ENCODE results near the gene DIP2C. TPM values are rescaled to one million over a fixed set of nuclear protein-coding genes. Genes with fewer than 3 reads are reported as not detected.
"Not testable (repeated sequence)": the region's sequence is repeated elsewhere in the genome, so short reads cannot be mapped to it uniquely, and the experiment has no call there.

DIP2C gene
- total RNA-seq, 1 donor from 2014 or later, result 16.7 TPM

DNA sequence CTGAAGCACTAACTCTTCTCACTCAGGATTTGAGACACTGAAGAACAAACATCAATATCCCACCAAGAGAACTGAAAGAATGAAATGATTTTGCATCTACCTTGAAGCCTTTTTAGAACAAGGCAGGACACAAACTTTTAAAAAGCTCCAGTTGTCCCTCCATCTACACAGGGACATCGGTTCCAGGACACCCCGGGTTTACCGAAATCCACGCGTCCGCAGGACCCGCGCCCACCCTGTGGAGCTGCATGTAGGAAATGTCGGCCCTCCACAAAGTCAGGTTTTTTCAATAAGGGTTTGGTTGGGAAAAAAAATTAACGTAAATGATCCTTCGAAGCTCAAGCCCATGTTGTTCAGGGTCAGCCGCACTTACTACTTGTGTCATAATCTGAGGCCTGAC, 94.0 kb downstream of the DIP2C start:
- DNase-seq, result no peak

- no peak for DNase-seq
These were observed 94.7 kb downstream of the DIP2C start for GRCh38 chr10:594584-595270.

- DNase-seq, result no peak
These were observed 95.5 kb downstream of the DIP2C start for GRCh38 chr10:593901-594457.

- DNase-seq, result no peak
These were observed 96.0 kb downstream of the DIP2C start for GRCh38 chr10:593421-593820.

DNA sequence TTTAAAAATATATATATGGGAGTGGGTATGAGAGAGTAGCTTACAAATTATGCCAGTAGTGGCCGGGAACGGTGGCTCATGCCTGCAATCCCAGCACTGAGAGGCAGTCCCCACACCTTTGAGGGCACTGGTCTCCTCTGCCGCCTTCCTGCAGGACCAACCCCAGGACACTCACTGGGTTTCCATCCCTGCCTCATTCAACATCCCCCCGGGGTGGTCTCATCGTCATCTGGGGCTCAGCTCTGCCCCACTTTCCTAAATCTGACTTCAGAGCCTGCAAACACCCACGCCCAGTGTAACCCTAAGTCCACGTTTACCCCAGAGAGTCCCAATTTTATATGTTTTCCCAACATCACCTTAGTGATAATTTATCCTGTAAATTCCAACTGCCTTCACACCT, 96.5 kb downstream of the DIP2C start:
- no peak for DNase-seq

GRCh38 chr10:591646-592045, 97.8 kb downstream of the DIP2C start:
- DNase-seq, result peak; percentile 18

DNA sequence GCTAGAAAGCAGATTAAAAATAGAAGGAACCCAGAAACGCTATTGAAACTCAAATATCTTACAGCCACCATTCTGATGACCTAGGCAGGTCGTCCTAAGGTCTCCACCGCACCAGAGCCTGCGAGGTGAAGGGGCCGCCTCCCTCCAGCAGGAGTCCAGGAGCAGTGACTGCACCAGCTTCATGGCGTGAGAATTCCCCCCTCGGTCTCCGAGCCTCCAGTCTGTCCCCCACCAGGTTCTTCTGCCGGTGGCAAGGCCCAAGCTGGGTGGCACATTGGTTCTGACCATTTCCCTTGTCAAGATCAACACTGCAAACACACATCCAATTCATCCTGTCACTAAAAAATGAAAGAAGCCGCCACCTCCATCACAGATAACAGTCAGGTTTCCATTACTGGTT, 98.7 kb downstream of the DIP2C start:
- no peak for DNase-seq

DNA sequence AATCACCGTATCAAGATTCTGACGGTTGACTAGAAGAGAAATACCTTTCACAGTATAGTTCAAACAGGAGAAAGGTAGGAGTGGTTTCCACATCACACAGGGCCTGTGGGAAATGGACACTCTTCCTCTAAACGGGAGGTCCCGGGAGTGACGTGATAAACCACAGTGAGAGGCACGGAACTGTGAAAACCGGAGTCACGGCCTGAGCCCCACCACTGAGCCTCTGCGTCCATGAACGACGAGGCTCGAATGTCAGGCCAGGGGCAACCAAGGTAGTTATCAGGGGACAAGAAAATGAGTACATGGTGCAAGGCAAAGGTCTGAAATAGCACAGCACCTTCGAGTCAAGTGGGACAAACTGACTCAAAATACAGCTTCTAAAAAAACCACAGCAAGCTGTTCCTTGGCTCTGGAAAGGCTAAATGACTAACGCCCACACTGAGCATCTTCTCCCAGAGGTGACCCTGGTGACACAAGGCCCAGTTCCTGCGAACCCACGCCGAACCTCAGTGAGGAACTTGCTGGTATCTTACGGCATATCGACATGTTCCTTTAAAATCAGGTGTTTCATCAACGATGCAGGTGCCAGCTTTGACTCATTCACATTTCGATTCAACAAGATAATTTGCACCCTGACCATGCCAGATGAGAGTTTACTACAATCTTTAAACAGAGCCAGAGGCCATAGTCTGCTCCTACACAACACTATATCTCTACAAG, 99.3 kb downstream of the DIP2C start:
- no peak for DNase-seq

DNA sequence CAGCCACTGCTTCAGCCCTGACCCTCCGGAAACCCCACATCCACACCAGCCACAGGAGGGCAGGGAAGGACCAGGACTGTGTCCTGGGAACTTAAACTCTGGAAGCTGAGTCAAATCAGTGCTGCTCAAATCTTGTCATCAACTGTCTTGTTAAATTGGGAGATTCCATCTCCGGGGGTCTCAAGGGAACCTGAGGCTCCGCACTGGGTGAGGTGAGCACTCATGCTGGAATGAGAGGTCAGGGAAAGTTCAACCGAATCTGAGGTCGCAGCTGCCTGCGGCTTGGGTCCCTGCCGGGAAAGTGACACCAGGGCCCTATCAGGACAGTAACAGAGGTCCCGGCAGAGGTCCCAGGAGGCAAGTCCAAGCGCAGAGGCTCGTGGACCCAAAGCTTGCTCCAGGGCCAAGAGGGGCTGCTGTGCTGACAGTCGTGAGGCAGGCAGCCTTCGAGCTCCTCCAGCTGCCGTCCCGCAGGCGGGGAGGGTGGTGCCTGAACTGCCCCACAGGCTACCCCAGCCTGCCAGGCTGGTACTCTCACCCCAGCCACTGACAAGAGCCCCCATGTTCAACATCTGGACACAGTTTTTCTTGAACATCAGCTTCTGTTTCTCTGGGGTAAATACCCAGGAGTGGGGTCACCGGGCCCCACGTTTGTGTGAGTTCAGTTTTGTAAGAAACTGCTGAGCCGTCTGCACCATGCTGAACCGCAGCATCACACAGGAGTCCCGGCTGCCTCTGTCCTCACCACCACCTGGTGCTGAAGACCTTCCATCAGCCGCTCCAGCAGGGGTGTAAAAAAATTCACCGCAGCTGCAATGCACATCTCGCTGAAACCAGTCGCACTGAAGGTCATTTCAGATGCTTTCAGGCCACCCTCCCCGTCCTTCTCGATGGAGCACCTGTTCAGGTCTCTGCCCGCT, 101.0 kb downstream of the DIP2C start:
- DNase-seq, result no peak

DNA sequence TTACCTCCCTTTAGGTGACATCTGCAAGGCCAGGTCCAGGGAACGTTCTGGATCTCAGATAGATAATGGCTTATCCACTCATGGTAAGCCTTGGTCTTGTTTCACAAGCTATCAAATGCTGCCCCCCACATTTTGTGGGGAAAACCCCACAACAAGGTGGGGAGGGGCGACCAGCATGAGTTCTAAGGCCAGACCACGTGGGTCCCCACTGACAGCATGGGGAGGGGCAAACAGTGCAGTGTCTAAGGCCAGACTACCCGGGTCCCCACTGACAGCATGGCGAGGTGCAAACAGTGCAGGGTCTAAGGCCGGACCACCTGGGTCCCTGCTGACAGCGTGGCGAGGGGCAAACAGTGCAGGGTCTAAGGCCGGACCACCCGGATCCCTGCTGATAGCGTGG, 102.8 kb downstream of the DIP2C start:
- DNase-seq, result no peak

DNA sequence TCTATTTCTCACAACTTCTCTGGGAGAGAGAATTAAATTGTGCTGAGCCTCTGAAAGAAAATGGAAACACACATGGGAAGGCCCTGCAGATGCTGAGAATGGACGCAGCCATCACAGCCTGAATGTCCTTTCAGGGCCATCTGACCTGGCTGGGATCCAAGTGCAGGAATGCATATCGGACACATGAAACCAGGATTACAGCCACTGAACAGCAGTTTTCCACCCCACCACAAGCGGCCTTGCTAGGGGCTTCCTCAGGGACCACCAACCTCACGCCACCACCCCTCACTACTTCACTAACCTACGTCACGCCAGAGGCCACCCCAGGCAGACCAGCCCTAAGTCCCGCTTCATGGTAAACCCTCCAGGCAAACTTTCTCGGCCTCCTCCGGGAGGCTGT, 103.3 kb downstream of the DIP2C start:
- no peak for DNase-seq

DNA sequence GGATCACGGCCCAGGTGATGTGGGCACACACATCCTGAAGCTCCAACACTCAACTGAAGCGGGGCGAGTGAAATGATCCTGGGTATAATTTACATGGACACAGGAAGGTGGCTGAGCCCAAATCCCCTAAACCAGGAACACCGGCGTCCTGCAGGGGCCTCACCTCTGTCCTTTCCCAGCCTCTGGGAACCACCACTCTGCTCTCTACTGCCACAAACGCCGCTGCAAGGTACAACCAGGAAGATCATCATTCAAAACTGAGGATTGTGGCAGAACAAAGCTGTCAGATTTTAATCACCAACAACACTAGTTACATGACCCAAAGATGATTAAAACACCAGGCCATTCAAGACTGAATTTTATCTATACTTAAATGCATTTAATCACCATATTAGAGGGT, 104.0 kb downstream of the DIP2C start:
- DNase-seq, result no peak

- DNase-seq, result not testable (repeated sequence)
These were observed 104.8 kb downstream of the DIP2C start for GRCh38 chr10:584497-585290.

GRCh38 chr10:583433-583832, 106.0 kb downstream of the DIP2C start:
- DNase-seq, result no peak

DNA sequence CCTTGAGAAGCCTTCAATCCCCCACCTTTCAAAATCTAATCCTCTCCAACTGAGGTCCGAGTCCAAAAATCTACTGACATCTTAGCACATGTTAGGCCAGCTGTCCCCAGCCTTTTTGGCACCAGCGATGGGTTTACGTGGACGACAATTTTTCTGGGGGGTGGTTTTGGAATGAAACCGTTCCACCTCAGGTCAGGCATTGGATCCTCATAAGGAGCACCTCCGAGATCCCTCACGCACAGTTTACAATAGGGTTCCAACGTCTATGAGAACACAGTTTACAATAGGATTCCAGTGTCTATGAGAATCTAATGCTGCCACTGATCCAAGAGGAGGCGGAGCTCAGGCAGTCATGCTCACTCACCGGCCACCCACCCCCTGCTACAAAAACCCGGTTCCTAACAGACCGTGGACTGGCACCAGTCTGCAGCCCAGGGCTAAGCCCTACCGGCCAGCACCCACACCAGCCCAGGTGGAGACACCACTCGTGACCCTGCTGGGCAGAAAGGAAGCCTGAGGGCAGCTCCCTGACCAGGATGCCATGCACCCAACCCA, 107.6 kb downstream of the DIP2C start:
- DNase-seq, result no peak

- DNase-seq, result no peak
These were observed 108.7 kb downstream of the DIP2C start for GRCh38 chr10:580778-581177.

GRCh38 chr10:576130-576465, 113.4 kb downstream of the DIP2C start:
- peak; percentile 29 for DNase-seq

DNA sequence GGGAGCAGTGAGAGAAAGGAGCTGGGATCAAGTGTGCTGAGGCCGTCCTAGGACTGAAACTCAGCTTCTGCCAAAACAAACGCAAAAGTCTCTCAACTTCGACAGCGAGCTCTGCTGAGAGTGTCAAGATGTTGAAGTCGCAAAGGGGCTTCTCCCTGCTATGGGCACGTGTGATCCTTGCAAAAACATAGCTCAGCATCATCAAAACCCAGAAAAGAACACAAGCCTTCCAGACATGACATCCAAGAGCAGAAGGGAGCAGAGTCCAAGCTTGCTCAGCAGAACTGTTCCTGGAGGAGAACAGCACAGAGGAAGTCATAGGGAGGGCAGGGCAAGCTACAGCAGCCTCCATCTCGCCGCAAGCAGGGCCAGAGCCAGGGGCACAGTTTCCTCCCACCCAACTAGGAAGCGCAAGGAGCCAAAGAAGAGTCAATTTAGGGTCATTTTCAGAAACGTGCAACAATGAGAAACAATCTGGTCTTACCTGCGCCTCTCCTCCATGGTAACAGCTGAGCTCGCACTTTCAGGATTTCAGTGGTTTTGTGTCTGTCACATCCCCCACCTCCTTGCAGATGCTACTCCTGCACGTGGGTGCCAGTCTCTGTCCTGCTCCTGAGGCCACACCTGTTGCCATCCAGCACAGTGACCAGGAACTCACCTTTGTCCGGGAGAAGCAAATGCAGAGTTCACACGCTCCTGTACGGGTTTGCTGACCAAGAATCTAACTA, 113.9 kb downstream of the DIP2C start:
- DNase-seq, result no peak

GRCh38 chr10:572696-573095, 116.8 kb downstream of the DIP2C start:
- DNase-seq, result no peak

DNA sequence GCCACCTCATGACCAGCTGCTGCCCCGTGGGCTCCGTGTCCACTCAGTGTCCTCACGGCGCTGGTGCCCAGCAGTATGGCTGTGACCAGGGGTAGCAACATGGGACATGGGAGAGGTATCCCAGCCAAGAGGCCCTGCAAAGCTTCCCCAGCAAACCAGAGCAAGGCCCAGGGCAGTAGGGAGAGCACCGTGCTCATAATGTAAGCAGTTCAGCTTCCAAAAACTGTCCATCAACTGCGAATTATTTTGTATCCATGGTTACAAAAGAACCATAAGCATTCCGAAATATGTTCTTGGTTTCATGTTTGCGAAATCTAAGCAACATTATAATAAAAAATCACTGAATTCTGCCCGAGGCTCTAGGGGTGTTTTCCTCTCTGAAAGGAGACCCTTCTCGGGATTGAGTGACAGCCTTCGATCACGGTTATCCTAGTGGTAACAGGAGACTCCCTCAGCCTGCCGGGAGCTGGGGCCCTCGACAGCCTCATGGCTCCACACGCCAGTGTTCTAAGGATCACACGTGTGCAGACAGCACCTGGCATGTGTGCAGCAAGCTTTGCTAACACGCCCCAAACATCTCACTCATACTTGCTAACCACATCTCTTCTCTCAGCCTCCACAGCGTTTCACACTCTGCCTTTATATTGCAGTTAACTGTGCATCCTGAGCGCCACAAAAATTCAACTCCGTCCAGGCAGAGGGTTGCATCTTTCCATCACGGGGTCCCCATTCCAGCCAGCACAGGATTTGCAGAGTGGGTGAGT, 117.6 kb downstream of the DIP2C start:
- peak; percentile 66 for DNase-seq
